ENCODE data around the gene ZBTB25.
A peak's percentile ranks its signal among the peaks of the same experiment; 100 is the strongest.

ZBTB25 gene

DNA sequence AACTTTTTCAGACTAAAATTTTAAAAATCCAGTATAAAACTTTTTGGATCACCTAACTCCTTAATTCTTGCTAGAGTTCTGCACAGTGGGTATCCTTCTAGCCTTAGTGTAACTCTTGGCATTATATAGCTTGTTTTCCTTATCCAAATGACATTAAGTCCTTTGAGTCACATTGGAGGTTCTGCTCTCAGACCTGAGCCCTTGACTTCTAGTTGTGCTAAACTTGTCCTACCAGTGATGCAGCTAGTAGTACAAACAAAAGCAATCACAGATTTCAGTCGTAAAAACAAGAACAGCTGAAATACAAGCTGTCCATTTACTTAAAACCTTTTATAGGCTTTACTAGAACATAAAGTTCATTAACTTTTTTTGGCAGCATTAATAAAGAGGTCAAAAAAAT is 11.4 kb upstream of the ZBTB25 start:
- no peak for DNase-seq (ENCODE audit: low spot score)

DNA sequence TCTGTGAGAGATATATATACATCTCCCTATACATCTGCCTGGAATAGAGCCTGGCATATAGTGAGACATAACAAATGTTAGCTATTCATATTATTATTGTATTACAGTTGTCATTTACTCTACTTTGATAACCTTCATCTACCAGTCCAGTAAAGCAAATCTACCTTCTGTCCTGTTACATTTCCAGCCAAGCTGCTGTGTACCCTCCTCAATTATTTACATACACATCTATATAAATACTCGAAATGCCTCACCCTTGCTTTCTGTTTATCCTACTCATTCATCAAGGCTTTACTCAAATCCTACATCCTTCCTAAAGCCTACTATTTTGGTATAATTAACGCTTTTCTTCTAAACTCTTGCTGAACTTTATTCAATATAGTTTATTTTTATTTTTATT is 9.6 kb upstream of the ZBTB25 start:
- no peak for DNase-seq (ENCODE audit: low spot score)

DNA sequence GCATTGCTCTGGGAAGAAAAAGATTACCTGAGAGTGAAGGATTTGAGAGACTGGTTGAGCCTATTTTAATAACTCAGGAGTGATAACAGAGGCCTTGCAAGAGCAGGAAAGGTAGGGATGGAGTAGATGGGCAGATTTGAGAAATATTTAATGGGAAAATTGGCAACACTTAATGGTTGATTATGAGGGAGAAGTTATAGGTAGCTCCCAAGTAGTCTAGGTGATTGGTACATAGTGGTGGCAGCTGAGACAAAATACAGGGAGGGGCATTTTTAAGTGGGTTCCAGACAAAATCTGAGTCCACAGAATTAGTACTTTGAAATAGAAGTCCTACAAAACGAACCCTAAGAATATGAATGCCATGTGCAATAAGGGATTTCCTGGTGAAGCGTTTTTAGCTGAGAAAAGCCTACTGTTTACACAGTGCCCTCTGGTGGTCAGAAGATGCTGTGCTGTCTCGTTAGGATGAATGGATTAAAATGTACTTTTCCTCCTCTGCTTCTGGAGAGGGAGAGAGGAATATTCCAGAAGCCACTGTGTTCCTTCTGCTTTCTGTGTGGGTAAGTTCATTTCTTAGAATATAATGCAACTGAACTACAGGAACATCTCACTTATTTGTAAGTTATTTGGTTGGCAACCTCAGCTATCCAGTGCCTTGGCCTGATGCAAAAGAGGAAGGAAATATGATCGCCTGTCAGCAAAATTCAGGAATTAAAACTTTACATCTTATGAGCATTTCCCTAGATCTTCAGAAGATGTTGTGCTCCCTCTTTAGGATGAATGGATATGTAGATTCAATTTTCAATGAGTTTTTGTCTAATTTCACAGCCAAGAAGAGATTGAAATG is 7.4 kb upstream of the ZBTB25 start:
- peak; percentile 77 for DNase-seq (ENCODE audit: low spot score)

DNA sequence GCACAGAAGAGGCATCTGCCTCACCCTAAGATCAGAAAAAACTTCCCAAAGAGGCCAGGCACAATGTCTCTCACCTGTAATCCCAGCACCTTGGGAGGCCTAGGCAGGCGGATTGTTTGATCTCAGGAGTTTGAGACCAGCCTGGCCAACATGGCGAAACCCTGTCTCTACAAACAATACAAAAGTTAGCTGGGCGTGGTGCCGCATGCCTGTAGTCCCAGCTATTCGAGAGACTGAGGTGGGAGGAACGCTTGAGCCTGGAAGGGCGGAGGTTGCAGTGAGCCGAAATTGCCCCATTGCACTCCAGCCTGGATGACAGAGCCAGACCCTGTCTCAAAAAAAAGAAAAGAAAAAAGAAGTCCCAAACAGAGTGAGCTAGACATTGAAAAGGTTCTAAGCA is 5.4 kb upstream of the ZBTB25 start:
- no peak for DNase-seq (ENCODE audit: low spot score)

DNA sequence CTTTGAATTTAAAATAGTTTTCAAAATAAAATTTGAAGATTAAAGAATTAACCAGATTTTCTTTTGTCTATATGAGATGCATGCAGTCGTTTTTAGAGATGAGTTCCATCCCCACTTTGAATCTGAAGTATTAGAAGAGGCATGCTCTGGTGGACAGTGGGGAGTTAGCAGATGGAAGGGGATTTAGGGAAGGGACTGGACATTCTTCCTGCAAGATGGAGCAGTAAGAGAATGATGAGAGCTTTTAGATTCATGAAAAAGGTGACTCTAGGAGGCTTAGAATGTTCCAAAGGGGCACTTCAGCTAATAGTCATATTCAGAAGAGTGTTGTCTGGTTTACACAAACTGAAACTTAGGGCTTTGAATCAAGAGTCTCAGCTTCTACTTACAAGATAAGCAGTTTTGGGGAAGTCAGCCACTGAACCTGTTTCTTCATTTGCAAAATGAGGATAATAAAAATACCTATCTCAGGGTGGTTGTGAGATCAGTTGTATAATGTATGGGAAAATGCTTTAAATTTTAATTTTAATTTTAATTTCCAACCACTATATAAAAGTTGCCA is 4.7 kb upstream of the ZBTB25 start:
- no peak for DNase-seq (ENCODE audit: low spot score)

DNA sequence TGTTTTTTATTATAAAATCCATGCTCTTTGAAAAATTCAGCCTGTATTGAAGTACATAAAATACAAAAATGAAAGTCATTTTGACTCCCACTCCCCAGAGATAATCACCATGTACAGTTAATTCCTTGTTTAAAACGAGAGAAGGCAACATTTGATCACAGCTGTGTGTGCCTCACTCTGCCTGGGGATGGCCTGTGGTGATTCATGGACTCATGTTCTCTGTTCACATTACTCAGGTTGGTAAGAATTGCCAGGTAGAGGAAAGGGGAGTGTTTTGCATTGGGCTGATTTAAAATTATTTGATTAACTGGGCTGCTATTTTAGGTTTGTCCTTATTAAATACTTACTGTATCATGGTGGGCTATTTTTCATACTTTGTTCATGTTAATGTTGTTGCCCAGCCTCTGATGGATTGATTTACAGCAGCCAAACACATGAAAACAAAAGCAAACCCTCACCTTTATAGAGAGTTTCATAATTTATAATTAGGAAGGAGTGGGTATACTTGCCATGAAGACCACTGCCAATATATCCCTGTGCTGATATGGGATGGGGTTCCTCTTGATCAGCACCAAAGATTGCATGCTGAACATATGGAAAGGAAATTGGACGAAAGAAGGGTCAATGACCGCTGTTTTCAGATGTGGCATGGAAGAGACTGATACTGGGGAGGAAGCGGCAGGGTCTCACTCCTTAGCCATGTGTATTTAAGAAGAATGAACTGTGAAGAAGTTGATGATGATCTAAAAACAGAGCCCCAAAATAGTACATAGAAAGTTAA is 3.9 kb upstream of the ZBTB25 start:
- no peak for DNase-seq (ENCODE audit: low spot score)

DNA sequence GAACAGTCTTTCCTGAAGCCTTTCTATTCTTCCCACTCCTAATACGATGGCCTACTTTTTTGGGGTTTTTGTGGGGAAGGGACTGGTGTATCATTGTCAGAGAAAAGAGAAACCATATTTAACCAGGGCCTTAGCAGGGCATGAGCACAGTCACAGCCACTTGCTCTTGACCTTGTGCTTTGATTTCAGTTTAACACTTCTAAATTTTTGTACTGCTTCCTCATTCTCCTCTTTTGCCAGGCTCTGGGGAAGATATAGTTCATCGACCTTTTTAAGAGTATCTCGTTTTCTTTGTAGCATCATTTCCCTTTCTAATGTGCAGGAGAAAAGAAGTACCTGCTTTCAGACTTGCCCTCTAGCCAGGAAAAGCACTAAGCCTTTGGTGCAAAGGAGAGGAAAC is 3.1 kb upstream of the ZBTB25 start:
- DNase-seq (ENCODE audit: low spot score), result no peak

DNA sequence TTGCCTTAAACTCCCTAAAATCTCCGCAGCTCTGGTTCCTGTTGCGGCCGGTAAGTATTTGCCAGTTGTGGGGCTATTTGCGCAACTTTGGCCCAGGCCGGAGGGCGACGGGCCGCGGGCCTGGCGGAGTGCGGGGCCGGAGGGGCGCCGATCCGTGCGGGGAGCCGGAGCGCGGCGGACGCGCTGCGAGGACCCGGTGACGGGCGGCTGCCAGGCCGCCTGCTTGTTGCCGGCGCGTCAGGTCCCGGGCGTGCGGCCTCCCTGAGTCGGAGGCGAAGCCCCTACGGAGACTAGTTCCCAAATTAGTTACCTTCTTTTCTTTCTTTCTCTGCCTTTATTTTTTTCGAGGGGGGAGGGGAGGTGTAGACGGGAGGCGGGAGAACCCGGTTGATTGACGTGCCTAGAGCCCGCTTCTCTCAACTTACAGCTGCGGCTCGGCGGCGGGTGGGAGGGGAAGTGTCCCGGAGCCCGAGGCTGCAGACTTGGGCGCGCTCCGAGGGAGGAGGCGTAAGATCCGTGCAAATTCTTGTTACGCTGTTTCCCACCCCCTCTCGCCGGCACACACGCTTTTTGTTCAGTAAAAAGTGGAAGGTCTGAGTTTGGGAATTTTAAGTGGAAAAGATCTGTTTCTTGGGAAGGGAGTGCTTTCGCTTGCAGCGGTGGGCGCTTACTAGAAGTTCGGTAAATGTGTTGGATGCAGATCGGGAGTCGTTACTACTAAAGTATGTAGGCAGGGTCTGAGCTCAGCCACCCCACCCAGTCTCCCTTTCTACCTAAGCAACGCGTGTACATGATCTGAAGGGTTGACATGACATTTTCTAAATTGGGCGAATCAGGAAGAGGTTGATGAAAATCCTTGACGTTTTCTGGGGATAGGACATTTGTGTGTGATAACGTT is 1.5 kb upstream of the ZBTB25 start:
- peak; percentile 90 for DNase-seq (ENCODE audit: low spot score)

DNA sequence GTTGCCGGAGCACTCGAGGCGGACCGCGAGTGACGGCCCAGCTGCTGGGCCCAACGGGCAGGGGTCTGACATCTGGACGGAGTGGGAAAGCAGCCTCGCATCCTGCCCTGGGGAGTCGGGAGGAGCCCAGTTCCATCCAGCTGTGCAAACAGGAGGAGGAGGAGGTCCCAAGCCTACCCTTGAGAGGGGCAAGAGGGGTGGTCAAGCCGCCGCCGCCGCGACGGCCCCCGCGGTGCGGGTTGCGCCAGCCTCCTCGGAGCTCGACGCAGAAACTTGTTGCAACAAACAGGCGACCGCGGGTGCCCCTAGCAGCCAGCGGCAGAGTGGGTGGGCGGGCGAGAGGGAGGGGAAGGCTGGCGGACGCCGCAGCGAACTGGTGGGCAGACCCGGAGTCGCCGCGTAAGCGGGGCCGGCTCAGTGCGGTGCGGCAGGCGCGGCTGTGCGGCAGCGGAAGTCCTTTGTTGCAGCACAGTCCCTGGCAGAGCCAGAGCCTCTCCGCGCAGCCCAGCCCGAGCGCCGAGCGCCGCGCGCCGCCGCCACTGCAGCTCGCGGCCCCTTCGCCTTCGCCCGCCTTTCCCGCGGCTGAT is 765 bp upstream of the ZBTB25 start, which contains the start of gene ZBTB1:
Gene ZBTB1, plus strand, starts transcription at position 461 of the 587 bp plus-strand sequence. CDS start 16,735 bp downstream, outside the sequence.
- DNase-seq (ENCODE audit: low spot score), result peak; percentile 77

DNA sequence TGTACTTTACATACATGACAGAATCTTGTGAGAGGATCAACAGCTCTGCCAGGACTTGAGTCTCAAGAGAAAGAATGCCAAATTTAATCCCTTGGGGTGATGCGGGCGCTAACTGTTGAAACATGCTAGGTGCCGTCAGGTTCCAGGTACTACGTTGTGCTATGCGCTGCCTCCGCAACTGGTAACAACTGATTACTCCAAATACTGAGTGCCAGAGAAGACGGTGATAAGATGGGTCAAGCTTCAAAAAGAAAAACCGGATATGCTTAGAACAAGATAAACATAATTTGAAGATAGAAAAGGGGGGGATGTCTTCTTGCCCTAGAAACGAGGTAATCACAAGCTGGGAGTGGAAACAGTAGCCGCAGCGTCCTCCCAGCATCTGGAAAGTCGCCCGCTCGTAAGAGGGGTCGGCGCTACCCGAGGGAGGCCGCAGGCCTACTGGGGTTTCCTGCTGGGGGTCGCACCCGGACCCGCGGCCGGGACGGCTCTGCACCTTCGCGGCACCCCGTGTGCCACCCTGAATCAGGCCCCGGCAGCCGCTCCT is 678 bp downstream of the ZBTB25 start:
- DNase-seq (ENCODE audit: low spot score), result no peak

DNA sequence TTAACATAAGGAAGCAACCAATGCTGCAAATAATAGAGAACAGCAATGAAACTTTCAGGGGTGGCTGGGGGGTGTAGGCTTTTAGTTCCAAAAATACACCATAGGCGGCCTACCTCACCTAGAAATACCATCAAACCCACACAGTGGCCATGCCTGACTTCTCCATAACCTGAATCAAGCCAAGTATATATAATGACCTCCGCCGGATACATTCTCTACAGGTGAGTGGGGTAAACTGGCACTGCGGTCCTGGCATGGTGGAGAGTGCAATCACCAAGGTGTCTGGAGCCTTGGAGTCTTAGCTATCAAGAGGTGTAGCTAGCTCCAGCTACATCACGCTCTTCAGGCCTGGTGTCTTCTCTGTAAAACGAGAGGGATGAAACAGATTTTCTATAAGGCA is 1.2 kb downstream of the ZBTB25 start:
- DNase-seq (ENCODE audit: low spot score), result no peak

DNA sequence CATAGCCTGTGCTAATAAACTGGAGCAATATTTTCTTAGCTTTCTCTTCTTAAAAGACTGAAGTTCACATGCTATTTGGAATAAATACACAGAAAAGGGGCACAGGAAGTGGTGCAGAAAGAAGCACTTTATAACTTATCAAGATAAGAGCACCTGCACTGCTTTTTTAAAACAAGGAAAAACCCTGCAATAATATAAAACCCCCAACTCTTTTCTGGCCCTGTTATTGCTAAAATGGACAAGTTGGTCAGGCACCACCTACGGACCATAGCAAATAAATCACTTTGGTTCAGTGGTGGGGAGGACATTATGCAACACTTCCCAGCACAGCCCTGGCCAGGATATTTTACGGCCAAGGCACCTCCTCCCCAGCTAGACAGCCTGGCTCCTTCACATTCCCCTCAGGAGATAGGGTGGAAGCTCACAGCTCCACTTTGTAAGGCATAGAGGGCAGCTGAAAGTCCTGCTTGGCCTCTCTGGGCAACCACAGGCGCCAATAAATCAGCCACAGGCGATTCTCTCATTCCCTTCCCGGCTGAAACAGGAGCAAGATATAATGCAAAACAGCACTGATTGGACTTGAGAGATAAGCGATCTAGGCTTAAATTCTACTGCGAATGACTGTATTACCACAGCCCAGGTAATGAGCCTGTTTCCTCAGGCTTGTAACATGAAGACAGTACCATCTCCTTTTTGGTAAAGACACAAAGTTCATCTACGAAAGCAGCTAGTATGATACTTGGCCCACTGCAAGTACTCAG is 2.0 kb downstream of the ZBTB25 start:
- DNase-seq (ENCODE audit: low spot score), result no peak

DNA sequence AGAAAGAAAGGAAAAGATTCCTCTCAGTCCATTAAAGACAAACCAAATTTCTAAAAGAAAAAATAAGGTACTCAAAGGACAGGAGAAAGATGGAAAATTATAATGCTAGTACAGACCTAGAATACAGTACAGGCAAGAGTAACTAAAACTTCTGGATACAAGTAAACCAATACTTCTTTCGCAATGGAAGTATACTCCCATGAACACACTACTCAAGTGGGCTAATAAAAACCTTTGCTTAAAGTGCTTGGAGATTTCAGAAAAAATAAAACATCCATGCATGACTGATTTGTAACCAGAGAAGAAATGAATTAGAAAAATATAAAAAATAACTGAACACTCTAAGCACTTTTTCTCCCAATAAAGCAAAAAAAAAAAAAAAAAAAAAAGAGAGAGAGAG is 3.5 kb downstream of the ZBTB25 start:
- no peak for DNase-seq (ENCODE audit: low spot score)

DNA sequence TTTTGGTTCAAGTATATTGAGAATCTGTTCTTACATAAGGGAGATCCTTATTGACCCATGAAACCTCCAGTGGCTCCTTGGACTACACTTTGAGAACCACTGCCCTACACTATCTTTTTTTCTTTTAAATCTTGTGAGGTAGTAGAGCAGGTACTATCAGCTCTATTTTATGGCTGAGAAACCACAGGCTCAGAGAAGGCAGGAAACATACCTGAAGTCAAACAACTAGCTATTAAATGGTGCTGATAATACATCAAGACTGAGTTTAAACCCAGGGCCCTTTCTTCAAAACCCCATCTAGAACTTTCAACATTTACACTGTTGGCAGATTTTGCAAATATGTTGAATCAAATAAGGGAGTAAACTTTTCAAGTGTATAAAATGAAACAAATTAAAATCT is 6.9 kb downstream of the ZBTB25 start:
- DNase-seq (ENCODE audit: low spot score), result no peak

DNA sequence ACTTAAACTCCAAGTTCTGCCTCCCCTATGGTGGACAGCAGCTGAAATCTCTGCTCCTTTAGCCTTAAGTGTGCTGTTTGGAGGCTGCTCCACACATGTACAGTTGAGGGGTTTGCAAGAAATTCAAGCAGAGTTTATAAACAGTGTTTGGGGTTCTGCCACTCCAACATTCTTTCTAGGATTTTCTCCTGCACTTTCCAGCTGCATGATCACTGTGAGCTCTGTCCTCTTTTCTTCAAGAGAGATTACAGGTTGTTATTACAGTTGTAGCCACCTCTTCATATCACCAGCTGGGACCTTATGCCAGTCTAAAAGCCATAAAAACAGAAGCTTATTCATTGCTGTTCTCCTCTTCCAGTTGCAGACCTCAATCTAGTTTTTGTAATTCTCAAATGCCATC is 8.4 kb downstream of the ZBTB25 start:
- DNase-seq (ENCODE audit: low spot score), result no peak

DNA sequence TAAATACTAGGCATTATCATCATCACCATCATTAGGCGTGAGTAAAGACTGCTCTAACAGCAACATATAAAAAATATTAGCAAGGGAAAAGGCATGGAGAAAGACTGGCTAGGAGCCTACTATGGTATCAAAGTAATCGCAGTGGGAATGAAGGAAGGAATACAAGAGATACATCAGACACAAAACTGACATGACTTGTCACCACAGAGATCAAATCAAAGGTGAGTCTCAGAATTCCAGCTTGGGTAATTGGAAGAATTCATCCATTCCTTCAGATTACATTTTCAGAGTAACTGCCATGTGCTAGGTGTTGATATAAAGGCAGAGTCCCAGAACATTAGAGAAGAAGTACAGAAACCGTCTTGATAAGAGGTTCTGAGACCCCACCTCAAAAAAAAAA is 10.2 kb downstream of the ZBTB25 start:
- DNase-seq (ENCODE audit: low spot score), result no peak

DNA sequence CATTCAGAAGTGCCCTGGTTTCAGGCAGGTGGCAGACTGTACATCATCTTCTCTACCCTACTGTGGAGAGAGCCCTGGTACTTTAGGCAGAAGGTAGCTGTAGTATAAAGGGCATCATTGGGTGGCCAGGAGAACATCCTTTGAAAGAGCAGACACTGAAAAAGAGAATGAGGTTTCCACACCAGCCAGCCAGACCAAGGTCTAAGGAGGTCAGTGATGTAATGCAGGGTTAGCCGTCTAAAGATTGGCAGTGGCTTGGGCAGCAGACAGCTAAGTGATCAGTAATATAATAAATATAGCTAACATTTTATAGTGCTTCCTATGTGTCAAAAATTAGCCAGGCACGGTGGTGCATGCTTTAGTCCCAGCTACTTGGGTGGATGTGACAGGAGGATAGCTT is 12.0 kb downstream of the ZBTB25 start:
- DNase-seq (ENCODE audit: low spot score), result no peak

DNA sequence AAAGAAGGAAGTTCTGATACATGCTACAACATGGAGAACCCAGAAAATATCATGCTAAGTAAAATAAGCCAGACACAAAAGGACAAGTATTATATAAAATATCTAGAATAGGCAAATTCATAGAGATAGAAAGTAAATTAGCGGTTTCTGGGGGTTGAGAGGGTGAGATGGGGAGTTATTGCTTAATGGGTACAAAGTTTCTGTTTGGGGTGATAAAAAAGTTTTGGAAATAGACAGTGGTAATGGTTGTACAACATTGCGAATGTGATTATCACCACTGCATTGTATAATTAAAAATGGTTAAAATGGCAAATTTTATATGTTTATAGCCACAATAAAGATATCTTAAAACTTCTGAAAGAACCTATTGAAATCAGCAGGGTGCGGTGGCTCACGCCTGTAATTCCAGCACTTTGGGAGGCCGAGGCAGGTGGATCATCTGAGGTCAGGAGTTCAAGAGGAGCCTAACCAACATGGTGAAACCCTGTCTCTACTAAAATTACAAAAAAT is 15.0 kb downstream of the ZBTB25 start:
- DNase-seq (ENCODE audit: low spot score), result no peak

DNA sequence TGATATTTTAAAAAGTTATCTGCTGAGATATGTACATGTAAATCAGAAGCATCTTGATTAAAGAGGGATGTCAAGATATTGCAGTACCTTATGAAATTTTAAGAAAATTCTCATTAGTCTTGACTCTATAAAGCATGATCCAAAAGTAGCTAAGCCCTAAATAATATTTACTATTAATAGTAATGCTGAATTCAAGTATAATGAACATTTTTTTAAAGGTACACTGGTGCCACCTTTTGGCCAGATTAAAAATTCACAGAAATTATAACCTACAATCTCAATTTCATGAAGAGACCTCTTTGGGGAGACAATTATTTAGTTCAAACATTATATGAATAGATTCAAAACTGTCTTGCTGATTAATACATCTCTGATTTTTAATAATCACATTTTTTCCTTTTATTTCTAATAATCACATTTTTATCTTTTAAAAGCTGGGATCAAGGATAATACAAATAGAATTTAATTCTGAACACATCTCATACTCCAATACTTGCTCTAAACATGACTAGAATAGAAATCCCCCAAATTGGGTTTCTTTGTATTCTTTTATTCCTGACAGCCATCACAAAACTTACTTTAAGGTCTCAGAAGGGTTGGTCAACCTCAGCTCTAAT is 24.9 kb downstream of the ZBTB25 start:
- DNase-seq (ENCODE audit: low spot score), result no peak

DNA sequence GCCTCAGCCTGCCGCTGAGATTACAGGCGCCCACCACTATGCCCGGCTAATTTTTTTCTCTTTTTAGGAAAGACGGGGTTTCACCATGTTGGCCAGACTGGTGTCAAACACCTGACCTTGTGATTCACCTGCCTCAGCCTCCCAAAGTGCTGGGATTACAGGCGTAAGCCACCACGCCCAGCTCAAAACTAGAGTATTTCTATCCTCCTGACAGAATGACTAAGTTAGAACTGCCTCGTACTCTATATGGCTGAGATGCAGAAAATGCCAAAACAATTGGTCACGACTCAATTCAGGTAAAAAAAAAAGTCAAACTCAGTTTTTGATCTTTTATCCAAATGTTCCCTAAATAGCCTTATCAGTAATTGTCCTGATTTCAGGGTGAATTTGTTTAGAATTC is 27.2 kb downstream of the ZBTB25 start:
- DNase-seq (ENCODE audit: low spot score), result no peak

Measured in globus pallidus (tissue), 1 donor.